ENCODE measurements around the gene FBXW12.

- no peak for TF ChIP-seq POLR2A (IDR thresholded peaks at IDR 0.05)
- no peak for TF ChIP-seq CTCF (IDR thresholded peaks at IDR 0.05)
Measured at GRCh38 chr3:48408823-48409281, 36.8 kb downstream of the FBXW12 start.

Data from transverse colon (tissue), 3 donors.